NCI-H2171 treated with DMSO at 0.1 percent for 48 hours (cell line): ENCODE data around the gene ADRA2A.

Source experiments
- DNase-seq: peaks from one replicate; lab custom pipeline; 2025; lab: John Stamatoyannopoulos, UW

Gene ADRA2A

DNA sequence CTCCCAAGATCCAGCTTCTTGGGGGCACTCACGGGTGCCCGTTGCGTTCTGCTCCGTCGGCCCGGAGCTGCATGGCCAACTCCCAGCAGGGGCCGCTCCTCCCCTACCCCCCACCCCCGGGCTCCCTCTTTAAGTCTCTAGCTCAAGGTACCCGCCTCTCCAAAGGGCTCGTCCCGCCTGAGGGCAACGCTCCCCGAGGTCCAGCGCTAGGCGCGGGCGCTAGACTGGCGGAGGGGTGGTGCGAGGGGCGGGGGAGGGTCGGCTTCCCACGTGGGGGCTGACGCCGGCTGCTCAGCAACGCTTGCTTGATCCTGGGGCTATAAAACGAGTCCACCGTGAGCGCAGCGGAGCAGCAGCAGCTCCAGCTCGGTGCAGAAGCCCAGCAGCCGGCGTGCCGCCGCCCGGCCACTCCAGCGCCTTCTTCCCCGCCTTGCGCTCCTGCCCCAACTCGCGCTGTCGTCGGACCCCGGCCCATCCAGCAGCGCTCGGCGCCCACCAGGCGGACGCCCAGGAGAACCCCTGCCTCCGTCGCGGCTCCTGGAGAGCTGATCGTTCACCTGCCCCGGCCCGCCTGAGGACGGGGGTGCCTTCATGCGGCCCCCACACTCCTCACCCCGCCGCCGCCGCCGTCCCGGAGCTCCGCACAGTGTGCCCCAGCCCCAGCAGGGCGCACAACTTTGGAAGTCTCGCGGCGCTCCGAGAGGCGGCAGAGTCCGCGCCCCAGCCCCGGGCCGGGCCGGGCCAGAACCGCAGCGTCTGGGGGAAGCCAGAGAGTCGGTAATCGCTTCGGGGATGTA, at the start of gene ADRA2A:
Gene ADRA2A (plus strand): TSS at position 348 of the 797 bp plus-strand sequence. CDS start 968 bp downstream, outside the sequence.
- DNase-seq = peak; percentile 32

DNA sequence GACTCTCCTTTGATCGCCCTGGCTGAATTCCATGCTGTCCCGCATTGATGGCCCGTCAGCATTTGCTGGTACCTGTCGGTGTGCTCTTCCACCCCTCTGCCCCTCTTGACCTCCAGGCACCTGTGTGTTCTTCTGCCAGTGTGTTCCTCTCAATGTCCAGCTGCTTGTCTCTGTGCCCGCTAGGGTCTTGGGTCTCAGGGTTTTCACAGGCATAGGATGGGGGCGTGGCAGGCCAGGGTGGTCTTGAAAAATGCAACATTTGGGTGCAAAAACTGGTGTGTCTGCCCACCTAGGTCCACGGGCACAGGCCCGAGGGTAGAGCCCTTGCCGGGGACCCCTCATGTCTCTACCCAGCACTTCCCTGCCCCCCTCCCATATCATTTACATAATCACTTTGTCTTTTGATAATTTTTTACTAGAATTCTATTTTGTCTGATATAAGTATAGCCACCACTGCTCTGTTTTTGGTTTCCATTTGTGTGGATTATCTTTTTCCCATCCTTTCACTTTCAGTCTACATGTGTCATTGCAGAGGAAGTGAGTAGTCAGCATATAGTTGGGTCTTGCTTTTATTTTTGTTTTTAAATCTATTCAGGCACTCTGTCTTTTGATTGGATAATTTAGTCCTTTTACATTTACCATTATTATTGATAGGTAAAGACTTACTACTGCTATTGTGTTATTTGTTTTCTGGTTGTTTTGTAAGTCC, 46.6 kb upstream of the ADRA2A start:
- no peak for DNase-seq

DNA sequence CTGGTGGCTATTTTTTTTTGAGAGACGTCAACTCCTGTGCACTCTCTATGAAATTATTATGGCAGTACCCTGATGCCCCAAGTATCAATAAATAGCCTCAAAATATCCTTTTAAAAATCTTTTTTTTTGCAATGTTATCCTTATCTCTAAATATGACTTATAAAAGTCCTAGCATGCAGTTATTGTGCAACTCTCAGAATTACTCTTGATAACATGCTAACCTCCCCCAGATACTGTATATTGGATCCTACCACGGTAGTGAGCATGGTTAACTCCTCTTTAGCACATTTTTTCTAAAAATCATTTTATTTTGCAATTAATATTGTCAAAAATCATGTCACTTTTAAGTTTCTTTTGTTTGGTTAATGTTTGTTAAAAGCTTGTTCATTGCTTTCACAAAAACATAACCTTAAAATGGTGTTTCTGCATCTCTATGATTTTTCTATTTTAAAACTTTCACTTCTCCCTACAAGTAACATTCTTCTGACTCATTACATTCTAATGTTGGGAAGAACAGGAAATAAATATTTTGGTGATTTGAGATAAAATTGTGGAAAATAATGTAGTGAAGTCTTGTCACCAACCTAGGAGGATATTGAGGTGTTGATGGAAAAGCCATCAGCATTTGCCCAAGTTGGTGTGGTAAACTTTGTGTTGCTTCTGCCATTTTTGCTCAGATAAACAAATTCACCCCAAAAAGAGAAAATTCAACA, 42.1 kb upstream of the ADRA2A start:
- no peak for DNase-seq

DNA sequence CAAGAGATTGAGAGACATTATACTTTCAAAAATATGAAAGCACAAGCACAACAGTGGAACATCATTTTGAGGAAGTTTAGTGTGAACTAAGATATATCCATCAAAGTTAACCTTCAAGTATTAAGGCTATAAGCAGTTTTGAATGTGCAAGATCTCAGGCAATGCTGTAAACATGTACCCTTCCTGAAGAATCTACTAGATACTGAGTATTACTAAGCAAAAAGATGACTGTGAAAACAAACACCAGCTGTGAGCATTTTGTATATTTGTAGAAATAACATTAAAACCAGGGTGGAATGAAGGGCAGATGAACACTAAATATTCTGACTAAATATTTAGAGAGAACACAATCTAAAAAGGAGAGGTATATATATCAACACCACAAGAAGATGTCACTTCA, 41.3 kb upstream of the ADRA2A start:
- DNase-seq = no peak

DNA sequence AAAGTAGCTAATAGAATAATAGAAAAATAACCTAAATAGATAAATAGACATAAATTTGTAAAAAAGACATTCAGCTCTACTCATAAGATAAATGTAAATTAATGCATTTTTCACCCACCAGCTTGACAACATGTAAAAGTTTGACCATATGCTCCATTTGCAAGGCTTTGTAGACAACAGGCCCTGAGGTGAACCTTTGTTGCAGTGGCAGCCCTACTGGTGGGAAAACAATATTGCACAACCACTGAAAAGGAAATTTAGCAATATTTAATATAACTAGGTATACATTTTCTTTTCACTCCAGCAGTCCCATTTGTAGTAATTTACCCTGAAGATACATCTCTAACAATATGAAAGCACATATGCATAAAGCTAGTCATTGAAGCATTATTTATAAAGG, 39.0 kb upstream of the ADRA2A start:
- DNase-seq = no peak

DNA sequence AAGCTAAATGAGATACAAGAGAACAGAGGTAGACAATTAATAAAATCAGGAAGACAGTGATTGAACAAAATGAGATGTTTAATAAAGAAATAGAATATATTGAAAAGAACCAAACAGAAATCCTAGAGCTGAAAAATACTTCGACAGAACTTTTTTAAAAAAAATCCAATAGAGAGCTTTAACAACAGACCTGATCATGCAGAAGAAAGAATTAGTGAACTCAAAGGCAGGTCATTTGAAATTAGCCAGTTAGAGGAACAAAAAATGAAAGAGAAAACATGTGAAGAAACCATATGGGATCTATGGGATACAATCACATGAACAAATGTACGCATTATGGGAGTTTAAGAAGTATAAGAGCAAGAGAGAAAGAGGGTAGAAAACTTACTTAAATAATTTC, 37.3 kb upstream of the ADRA2A start:
- DNase-seq = no peak

DNA sequence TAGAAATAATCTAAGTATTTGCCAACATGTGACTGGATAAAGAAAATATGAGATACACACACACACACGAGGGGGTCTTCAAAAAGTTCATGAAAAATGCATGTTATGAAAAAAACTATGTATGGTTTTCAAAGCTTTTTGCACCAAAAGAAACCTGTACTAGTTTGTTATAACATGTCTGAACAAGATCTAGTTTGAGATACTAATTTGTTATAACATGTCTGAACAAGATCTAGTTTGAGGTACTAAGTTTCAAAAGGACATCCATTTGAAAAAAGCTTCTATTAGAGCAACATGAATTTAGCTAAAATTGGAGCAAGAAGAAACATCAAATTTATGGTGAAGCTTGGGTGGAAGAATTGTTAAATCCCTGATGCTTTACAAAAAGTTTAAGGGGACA, 19.8 kb upstream of the ADRA2A start:
- no peak for DNase-seq

DNA sequence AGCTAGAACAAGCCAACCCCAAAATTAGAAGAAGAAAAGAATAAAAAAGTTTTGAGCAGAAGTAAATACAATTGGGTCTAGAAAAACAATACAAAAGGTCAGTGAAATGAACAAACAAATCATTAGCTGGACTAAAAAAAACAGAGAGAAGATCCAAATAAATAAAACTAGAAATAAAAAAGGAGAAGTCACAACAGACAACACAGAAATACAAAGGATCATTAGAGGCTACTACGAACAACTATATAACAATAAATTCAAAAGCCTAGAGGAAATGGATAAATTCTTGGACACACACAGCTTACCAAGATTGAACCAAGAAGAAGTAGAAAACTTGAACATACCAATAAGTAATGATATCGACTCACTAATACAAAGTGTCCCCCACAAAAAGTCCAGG, 13.4 kb upstream of the ADRA2A start:
- no peak for DNase-seq

DNA sequence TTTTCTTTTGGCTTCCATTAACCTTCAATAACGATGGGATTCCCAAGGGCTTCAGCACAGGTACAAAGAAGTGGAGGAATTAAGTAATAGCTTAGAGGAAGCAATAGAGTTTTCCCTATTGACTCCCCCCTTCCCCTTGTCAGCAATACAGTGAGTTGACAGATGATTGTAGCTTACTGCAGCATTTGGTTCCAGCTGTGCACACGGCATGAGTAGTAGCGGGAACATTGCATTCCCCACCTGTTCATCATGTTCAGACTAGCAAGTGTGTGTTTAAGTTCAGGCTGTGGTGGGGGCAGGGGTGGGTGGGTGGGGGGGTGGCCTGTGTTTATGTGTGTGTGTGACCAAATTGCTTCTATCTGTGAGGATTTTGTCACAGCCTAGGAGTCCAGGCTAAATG, 4.6 kb upstream of the ADRA2A start:
- peak; percentile 56 for DNase-seq

DNA sequence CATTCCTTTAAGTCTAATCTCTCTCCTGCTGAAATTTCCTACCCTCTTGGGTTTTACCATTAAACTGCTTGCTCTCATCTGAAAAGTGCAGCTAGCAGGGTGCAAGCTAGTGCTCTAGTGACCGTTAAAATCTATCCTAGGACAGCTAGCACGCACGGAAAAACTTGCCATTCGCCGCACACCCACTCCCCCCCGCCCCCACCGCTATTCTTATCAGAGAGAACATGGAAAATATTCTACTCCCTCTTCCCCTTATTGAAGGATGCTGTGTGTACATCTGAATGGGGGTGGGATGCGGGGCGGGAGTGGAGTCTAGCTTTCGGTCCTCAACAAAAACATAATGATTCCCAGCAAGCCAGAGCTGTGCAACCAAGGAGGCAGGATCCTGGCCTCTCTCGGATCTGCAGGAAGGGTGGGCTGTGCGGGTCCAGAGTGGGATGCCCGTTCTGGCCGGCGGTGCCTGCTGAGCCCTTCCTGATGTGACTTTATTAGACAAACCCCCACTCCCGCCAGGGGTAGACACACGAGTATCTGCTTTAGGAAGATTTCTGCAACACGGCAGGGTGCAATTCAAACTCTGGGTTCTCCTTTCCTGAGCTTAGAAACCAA, 1.1 kb upstream of the ADRA2A start:
- DNase-seq = no peak

DNA sequence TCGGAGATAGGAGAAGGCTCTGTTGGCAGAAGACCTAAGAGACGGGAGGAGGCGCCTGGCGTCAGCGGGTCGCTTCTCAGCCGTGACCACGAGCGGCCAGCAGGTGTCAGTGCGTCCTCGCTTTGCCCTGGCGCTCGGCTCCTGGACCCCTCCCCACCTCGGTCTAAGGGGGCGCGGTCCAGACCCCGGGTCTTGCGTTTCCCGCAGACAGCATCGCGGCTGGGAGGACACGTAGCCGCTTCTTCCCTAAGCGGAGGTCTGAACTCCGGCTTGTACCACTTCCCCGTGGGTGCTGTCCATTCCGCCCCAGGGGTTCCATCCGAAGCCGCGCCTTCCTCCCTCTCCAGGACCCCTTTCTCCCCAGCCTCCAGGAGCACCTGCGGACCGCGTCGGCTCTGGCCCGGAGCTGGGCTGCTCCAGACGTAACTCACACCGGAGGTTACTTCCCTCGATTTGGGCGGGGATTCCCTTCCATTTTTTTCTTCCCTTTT, 593 bp upstream of the ADRA2A start:
- DNase-seq = peak; percentile 38

DNA sequence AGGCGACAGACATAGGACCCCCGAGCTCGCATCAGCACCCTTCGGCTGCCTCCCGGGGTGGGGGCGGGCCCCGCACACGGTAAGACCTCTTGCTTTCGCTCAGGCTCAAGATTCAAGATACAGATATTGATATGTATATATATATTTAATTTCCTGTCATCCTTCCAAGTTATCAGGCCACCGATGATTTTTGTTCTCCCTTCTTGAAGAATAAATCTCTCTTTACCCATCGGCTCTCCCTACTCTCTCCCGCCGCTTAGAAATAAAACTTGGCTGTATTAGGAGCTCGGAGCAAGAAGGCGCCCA, 603 bp downstream of the ADRA2A start:
- DNase-seq = no peak

DNA sequence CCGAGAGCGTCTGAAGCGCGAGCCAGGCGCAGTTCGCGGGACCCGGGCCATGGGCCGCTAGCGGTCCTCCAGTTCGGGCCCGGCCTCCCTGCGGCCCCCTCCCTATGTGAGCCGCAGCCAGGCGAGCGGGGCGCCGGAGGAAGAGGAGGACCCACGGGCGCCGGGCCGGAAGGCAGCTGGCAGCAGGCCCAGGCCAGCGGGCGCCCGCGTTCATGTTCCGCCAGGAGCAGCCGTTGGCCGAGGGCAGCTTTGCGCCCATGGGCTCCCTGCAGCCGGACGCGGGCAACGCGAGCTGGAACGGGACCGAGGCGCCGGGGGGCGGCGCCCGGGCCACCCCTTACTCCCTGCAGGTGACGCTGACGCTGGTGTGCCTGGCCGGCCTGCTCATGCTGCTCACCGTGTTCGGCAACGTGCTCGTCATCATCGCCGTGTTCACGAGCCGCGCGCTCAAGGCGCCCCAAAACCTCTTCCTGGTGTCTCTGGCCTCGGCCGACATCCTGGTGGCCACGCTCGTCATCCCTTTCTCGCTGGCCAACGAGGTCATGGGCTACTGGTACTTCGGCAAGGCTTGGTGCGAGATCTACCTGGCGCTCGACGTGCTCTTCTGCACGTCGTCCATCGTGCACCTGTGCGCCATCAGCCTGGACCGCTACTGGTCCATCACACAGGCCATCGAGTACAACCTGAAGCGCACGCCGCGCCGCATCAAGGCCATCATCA, 1.1 kb downstream of the ADRA2A start:
- DNase-seq = no peak

DNA sequence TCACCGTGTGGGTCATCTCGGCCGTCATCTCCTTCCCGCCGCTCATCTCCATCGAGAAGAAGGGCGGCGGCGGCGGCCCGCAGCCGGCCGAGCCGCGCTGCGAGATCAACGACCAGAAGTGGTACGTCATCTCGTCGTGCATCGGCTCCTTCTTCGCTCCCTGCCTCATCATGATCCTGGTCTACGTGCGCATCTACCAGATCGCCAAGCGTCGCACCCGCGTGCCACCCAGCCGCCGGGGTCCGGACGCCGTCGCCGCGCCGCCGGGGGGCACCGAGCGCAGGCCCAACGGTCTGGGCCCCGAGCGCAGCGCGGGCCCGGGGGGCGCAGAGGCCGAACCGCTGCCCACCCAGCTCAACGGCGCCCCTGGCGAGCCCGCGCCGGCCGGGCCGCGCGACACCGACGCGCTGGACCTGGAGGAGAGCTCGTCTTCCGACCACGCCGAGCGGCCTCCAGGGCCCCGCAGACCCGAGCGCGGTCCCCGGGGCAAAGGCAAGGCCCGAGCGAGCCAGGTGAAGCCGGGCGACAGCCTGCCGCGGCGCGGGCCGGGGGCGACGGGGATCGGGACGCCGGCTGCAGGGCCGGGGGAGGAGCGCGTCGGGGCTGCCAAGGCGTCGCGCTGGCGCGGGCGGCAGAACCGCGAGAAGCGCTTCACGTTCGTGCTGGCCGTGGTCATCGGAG, 1.8 kb downstream of the ADRA2A start:
- DNase-seq = no peak

DNA sequence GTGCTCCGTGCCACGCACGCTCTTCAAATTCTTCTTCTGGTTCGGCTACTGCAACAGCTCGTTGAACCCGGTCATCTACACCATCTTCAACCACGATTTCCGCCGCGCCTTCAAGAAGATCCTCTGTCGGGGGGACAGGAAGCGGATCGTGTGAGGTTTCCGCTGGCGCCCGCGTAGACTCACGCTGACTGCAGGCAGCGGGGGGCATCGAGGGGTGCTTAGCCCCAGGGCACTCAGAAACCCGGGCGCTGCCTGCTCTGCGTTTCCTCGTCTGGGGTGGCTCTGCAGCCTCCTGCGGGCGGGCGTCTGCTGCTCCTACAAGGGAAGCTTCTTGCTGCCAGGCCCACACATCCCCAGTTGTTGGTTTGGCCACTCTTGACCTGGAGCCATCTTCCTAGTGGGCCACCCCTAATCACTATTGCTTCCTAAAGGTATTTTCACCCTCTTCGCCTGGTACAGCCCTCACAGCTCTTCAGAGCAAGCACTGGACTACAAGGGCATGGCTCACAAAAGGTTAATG, 2.5 kb downstream of the ADRA2A start:
- no peak for DNase-seq

DNA sequence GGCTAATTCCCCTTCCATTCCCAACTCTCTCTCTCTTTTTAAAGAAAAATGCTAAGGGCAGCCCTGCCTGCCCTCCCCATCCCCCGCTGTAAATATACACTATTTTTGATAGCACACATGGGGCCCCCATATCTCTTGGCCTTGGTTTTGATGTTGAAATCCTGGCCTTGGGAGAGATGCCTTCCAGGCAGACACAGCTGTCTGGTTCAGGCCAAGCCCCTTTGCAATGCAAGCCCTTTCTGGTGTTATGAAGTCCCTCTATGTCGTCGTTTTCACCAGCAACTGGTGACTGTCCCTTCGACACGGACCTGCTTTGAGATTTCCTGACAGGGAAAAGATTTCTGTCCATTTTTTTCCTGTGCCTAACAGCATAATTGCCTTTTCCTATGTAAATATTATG, 3.0 kb downstream of the ADRA2A start:
- DNase-seq = no peak

DNA sequence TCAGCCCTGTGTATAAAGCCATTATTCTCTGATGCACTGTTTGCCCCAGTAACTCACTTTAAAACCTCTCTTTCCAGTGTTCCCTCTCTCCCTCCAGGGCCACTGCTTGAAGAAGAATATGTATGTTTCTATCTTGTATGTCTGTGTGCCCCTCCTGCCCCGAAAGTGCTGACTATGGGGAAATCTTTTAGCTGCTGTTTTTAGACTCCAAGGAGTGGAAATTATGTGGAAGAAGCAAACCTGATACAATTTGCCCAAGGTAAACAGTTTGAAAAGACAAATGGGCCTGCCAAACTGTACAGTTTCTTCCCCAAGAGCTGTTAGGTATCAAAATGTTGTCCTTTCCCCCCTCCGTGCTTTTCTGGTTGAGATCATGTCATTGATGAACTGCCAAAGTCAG, 3.4 kb downstream of the ADRA2A start:
- no peak for DNase-seq

DNA sequence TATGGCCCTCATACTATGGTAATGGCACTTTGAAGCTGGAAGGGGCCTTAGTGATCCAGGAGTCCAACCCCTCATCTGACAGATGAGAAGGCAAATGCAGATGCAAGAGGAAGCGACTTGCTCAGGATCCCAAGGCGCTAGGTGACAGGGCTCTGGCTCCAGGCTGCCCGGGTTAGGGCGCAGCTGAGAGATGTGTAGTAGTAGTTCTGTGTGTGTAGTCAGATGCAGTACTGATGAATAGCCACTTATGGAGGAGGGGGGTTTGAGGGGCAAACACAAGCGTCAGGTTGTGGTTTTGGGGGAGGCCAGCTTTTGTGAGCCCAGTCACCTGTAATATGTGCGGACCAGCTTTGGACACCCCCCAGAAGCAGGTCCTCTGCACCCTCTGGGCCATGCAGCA, 4.8 kb downstream of the ADRA2A start:
- no peak for DNase-seq

DNA sequence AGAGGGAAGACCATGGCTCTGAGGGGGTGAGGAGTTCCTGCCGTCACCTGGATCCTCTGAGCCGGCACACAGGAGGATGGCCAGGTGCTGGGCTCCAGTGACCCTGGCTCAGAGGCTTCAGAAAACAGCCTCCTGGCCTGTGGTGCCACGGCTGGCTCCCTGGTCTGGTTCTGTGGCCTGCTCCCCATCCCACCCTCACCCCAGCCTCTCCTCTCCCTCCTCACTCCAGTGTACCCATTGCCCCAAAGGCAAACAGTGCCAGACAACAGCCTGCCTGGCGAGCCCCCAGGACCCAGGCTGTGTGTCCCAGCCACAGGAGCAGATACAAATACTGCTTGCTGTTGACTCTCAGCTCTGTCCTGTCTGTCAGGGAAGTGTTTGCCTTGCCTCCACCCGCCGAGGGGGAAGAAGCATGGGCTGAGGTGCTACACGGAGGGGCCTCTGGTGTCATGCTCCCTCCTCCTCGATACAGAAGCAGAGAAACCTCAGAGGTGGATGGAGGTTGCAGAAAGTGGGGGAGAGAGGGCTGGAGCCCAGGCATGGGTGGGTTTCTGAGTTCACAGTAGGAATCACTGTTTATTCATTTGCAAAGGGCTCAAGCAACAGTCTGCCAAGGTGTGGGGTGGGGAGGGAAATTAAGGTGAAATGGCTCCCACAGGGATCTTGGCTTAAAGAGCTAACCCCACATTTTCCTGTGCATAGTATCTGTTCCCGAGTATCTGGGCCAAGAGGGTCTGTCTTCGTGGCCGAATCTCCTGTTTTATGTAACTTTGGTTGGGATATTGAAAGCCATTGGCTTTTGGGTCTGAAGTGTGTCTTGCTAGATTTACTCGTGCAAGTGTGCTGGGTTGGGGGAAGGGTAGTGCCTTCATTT, 5.5 kb downstream of the ADRA2A start:
- DNase-seq = no peak
